HG02943 (cell line): ENCODE measurements around the gene PSMB2.
"Not testable (repeated sequence)": the region's sequence is repeated elsewhere in the genome, so short reads cannot be mapped to it uniquely, and the experiment has no call there.

Source experiments
- ATAC-seq: cut with Tn5 transposase; IDR thresholded peaks from one replicate; pipeline ENCODE4 v1.9.1; 2021; ENCODE audit warnings: mild to moderate bottlenecking, low read depth, moderate library complexity; ENCODE audit not compliant: unreplicated experiment

PSMB2 gene

GRCh38 chr1:35595684-35596083 is 45.6 kb downstream of the PSMB2 start:
- ATAC-seq = no peak

DNA sequence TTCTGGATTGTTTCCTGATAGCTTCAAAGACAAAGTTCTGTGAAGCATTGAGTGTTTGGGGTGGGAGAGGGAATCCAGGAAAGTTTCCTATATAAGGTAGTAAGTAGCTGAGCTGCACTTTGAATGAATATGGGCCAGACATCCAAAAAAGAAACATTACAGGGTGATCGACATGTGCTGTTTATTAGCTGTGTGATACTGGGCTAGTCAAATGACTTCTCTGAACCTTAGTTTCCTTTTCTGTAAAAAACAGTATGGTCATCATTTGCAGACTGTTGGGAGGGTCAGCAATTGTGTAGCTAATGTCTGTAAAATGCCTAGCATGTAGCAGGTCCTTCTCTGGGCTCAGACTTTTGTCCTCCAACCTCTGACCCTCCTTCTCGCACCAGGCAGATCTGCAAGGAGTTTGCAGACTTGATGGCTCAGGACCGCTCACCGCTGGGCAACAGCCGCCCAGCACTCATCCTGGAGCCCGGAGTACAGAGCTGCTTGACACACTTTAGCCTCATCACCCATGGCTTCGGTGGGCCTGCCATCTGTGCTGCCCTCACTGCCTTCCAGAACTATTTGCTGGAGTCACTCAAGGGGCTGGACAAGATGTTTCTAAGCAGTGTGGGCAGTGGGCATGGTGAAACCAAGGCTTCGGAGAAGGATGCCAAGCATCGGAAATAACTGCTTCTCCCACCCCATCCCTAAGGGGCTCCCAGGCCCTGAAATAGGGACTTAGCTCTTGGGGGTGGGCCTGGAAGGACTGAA is 47.1 kb downstream of the PSMB2 start:
- no peak for ATAC-seq

DNA sequence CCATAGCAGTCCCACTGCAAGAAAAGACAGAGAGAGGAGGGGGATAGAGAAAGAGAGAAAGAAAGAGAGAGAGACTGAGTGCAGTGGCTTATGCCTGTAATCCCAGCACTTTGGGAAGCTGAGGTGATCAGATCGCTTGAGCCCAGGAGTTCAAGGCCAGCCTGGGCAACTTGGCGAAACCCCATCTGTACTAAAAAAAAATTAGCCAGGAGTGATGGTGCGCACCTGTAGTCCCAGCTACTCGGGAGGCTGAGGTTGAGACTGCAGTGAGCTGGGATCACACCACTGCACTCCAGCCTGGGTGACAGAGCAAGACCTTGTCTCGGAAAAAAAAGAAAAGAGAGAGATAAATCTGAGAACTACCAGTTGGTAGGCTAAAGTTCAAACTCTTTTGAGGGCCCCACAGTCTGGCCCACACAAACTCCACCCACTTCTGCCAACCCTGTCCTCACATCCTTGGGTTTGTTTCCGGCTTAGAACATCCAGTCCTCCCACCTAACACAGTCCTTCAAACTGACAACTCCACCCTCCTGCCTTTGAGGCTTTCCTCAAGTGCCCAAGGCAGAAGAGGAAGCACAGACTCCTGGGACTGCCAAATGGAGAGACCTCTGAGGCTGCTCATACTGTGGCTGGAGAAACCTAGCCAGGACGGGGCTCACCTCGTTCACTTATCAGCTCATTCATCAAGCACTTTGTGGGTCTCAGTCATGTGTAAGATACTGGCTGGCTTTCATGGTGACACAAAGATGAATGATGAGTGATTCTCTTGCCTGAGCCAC is 48.1 kb downstream of the PSMB2 start:
- ATAC-seq = no peak

- no peak for ATAC-seq
Observed at GRCh38 chr1:35591211-35591610, 50.1 kb downstream of the PSMB2 start.

- ATAC-seq = no peak
Observed at GRCh38 chr1:35590476-35591040, 50.8 kb downstream of the PSMB2 start.

GRCh38 chr1:35589516-35590427 is 51.6 kb downstream of the PSMB2 start:
- no peak for ATAC-seq

DNA sequence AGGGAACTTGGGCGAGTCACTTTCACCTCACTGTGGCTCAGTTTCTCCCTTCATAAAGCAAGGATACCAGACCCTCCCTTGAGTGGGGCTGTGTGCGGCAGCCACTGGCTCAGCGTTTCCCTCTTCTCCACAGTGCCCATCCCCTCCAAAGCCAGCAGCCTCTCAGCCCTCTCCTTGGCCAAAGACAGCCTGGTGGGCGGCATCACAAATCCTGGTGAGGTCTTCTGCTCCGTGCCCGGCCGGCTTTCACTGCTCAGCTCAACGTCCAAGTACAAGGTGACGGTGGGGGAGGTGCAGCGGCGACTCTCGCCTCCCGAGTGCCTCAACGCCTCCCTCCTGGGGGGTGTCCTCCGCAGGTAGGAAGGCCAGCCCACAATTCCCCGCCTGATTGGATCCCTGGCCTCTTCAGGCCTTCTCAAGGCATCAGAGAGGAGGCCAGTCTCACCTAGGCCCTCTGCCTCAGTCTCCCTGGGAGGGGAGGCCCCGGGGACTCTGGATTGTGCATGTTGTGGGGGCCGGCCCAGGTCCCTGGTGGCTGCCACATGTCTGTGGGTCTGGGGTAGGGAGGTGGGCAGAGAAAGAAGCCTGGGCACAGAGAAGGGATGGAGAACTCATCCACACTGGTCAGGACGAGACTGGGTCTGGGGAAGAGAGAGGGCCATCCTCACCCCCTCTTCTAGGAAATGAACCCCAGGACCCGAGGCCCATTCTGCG is 53.0 kb downstream of the PSMB2 start:
- no peak for ATAC-seq

GRCh38 chr1:35587736-35588135 is 53.6 kb downstream of the PSMB2 start:
- ATAC-seq = no peak

GRCh38 chr1:35586808-35587207 is 54.5 kb downstream of the PSMB2 start:
- no peak for ATAC-seq

GRCh38 chr1:35585805-35586204 is 55.5 kb downstream of the PSMB2 start:
- ATAC-seq = not testable (repeated sequence)

DNA sequence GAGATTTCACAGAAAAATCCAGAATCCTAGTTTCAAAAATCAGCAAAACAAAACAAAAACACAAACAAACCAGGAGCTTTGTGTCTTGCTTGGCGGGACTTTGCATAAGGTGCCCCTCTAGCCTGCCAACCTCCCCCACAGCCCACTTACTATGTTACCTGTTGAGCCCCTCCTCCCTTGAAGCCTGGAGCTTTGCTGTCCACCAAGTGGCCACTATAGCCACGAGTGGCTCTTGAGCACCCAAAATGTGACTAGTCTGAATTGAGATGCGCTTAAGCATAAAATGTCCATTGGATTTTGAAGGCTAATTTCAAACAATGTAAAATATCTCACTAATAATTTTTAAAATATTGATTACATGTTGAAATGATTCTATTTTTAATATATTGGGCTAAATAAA is 56.0 kb downstream of the PSMB2 start:
- no peak for ATAC-seq

GRCh38 chr1:35581621-35582020 is 59.7 kb downstream of the PSMB2 start:
- ATAC-seq = not testable (repeated sequence)

GRCh38 chr1:35580949-35581388 is 60.4 kb downstream of the PSMB2 start:
- no peak for ATAC-seq

GRCh38 chr1:35577071-35577998 is 64.0 kb downstream of the PSMB2 start:
- peak; percentile 81 for ATAC-seq

DNA sequence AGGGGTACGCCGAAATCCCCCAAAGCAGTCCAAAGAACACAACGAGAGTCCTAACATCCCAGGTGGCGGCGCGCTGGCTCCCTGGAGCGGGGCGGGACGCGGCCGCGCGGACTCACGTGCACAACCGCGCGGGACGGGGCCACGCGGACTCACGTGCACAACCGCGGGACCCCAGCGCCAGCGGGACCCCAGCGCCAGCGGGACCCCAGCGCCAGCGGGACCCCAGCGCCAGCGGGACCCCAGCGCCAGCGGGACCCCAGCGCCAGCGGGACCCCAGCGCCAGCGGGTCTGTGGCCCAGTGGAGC is 64.6 kb downstream of the PSMB2 start:
- ATAC-seq = not testable (repeated sequence)

- ATAC-seq = no peak
Observed at GRCh38 chr1:35576061-35576765, 65.1 kb downstream of the PSMB2 start.

DNA sequence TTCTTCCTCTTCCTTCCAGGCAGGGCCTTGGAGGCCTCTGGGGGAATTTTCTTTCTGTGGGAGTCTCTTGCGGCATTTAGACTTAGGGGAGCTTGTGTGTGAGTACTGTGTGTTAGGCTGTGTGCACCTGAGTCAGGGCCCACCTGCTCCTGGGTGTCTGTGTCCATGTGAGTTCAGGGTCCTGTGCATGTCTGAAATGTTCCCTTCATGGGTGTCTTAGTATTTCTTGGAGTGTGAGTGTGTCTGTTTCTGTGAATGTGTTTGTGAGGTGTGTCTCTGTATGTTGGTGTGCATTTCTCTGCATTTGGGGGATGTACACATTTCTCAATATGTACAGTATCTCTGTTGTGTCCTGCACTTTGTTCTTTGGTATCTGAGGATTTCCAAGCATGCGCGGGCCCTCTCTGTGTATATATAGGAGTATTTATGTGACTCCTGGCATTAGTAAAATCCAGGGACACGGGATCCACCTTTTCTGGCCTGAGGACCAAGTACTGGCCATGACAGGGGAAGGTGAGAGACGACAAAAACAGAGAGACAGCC is 65.8 kb downstream of the PSMB2 start:
- ATAC-seq = no peak
